HEK293 (cell line): ENCODE data around the gene RFTN1.

ENCODE experiments used
- ATF2 ChIP-seq: fragments of 450-650 bp; formaldehyde crosslinking; IDR thresholded peaks from 2 replicates; pipeline ENCODE4 v1.5.1; 2016; ENCODE audit warnings: missing biosample characterization, missing genetic modification characterization, low read depth
- EGR2 ChIP-seq: fragments of 450-650 bp; formaldehyde crosslinking; IDR thresholded peaks from 2 replicates; pipeline ENCODE4 v1.5.1; 2016; ENCODE audit warnings: low read depth, missing biosample characterization, missing genetic modification characterization
- GFI1B ChIP-seq: fragments of 450-650 bp; formaldehyde crosslinking; IDR thresholded peaks from 2 replicates; pipeline ENCODE4 v1.5.1; 2016; ENCODE audit warnings: missing biosample characterization, missing genetic modification characterization
- GLIS1 ChIP-seq: fragments of 450-650 bp; formaldehyde crosslinking; IDR thresholded peaks from 2 replicates; pipeline ENCODE4 v1.5.1; 2016; ENCODE audit warnings: missing biosample characterization, missing genetic modification characterization
- IKZF3 ChIP-seq: fragments of 450-650 bp; IDR thresholded peaks from 2 replicates; pipeline ENCODE4 v1.5.0; 2018; ENCODE audit warnings: missing biosample characterization, mild to moderate bottlenecking, missing genetic modification characterization, moderate library complexity
- KLF7 ChIP-seq: fragments of 450-650 bp; formaldehyde crosslinking; IDR thresholded peaks from 2 replicates; pipeline ENCODE4 v1.5.1; 2016; ENCODE audit warnings: missing biosample characterization, missing genetic modification characterization, borderline replicate concordance
- MZF1 ChIP-seq: fragments of 450-650 bp; formaldehyde crosslinking; IDR thresholded peaks from 2 replicates; pipeline ENCODE4 v1.5.1; 2017; ENCODE audit warnings: missing biosample characterization, missing genetic modification characterization, borderline replicate concordance
- OVOL3 ChIP-seq: fragments of 450-650 bp; formaldehyde crosslinking; IDR thresholded peaks from 2 replicates; pipeline ENCODE4 v1.5.1; 2016; ENCODE audit warnings: missing biosample characterization, missing genetic modification characterization
- RBAK ChIP-seq: fragments of 450-650 bp; formaldehyde crosslinking; IDR thresholded peaks from 2 replicates; pipeline ENCODE4 v1.5.1; 2016; ENCODE audit warnings: missing biosample characterization, missing genetic modification characterization
- SP3 ChIP-seq: fragments of 450-650 bp; formaldehyde crosslinking; IDR thresholded peaks from 2 replicates; pipeline ENCODE4 v1.5.1; 2016; ENCODE audit warnings: missing biosample characterization, missing genetic modification characterization
- YY1 ChIP-seq: fragments of 450-650 bp; formaldehyde crosslinking; IDR thresholded peaks from 2 replicates; pipeline ENCODE4 v1.5.1; 2018; ENCODE audit warnings: missing biosample characterization, missing genetic modification characterization
- ZBTB44 ChIP-seq: fragments of 450-650 bp; IDR thresholded peaks from 2 replicates; pipeline ENCODE4 v1.5.1; 2018; ENCODE audit warnings: missing biosample characterization, mild to moderate bottlenecking, missing genetic modification characterization
- ZFP69B ChIP-seq: fragments of 450-650 bp; formaldehyde crosslinking; IDR thresholded peaks from 2 replicates; pipeline ENCODE4 v1.5.1; 2016; ENCODE audit warnings: missing biosample characterization, missing genetic modification characterization
- ZNF146 ChIP-seq: fragments of 450-650 bp; formaldehyde crosslinking; IDR thresholded peaks from 2 replicates; pipeline ENCODE4 v1.5.1; 2016; ENCODE audit warnings: missing biosample characterization, missing genetic modification characterization
- ZNF24 ChIP-seq: fragments of 450-650 bp; formaldehyde crosslinking; IDR thresholded peaks from 2 replicates; pipeline ENCODE4 v1.5.1; 2016; ENCODE audit warnings: missing biosample characterization, missing genetic modification characterization
- ZNF311 ChIP-seq: fragments of 450-650 bp; formaldehyde crosslinking; IDR thresholded peaks from 2 replicates; pipeline ENCODE4 v1.5.1; 2017; ENCODE audit warnings: missing biosample characterization, missing genetic modification characterization, borderline replicate concordance
- ZNF335 ChIP-seq: fragments of 450-650 bp; formaldehyde crosslinking; conservative IDR thresholded peaks from 2 replicates; pipeline ENCODE4 v1.5.1; 2016; ENCODE audit warnings: missing biosample characterization, missing genetic modification characterization
- ZNF366 ChIP-seq: fragments of 450-650 bp; formaldehyde crosslinking; conservative IDR thresholded peaks from 2 replicates; pipeline ENCODE4 v1.5.1; 2016; ENCODE audit warnings: missing biosample characterization, missing genetic modification characterization
- ZNF426 ChIP-seq: fragments of 450-650 bp; formaldehyde crosslinking; IDR thresholded peaks from 2 replicates; pipeline ENCODE4 v1.5.1; 2017; ENCODE audit warnings: missing biosample characterization, missing genetic modification characterization, mild to moderate bottlenecking, inconsistent platforms, moderate library complexity
- ZNF544 ChIP-seq: fragments of 450-650 bp; formaldehyde crosslinking; IDR thresholded peaks from 2 replicates; pipeline ENCODE4 v1.5.0; 2017; ENCODE audit warnings: missing biosample characterization, missing genetic modification characterization
- ZNF596 ChIP-seq: fragments of 450-650 bp; IDR thresholded peaks from 2 replicates; pipeline ENCODE4 v1.5.0; 2018; ENCODE audit warnings: missing biosample characterization, mild to moderate bottlenecking, missing genetic modification characterization, moderate library complexity
- ZNF624 ChIP-seq: fragments of 450-650 bp; formaldehyde crosslinking; IDR thresholded peaks from 2 replicates; pipeline ENCODE4 v1.5.1; 2017; ENCODE audit warnings: missing biosample characterization, missing genetic modification characterization
- ZNF660 ChIP-seq: fragments of 450-650 bp; IDR thresholded peaks from 2 replicates; pipeline ENCODE4 v1.5.1; 2018; ENCODE audit warnings: missing biosample characterization, mild to moderate bottlenecking, missing genetic modification characterization
- ZNF776 ChIP-seq: fragments of 450-650 bp; formaldehyde crosslinking; IDR thresholded peaks from 2 replicates; pipeline ENCODE4 v1.5.0; 2017; ENCODE audit warnings: missing biosample characterization, missing genetic modification characterization, borderline replicate concordance
- ZNF830 ChIP-seq: fragments of 450-650 bp; IDR thresholded peaks from 2 replicates; pipeline ENCODE4 v1.5.0; 2018; ENCODE audit warnings: missing biosample characterization, missing genetic modification characterization, low read depth, mild to moderate bottlenecking, moderate library complexity
- TF ChIP-seq, protein P1 (sequence below): fragments of 450-650 bp; formaldehyde crosslinking; IDR thresholded peaks from 2 replicates; pipeline ENCODE4 v1.5.1; 2016; ENCODE audit warnings: missing biosample characterization, missing genetic modification characterization, borderline replicate concordance
- TF ChIP-seq, protein P2 (sequence below): fragments of 450-650 bp; formaldehyde crosslinking; IDR thresholded peaks from 2 replicates; pipeline ENCODE4 v1.5.1; 2017; ENCODE audit warnings: missing biosample characterization, missing genetic modification characterization

The RFTN1 gene

GRCh38 chr3:16482770-16483531 lies 30.5 kb downstream of the RFTN1 start (continued):
- TF ChIP-seq GFI1B (tag by site-specific recombination): peak; percentile 96
- no peak for TF ChIP-seq ZNF311 (tag by site-specific recombination)
- TF ChIP-seq ZNF426 (tag by site-specific recombination): no peak
- TF ChIP-seq ZBTB44 (tag by site-specific recombination): peak; percentile 98
- no peak for TF ChIP-seq ZNF660 (tag by site-specific recombination)
- 0 out of 2 replicates have a peak, but pooled peaks have one; percentile 31 for TF ChIP-seq ZNF596 (tag by site-specific recombination)
- TF ChIP-seq ZNF544 (tag by site-specific recombination): no peak
- TF ChIP-seq OVOL3 (tag by site-specific recombination): peak; percentile 95
- no peak for TF ChIP-seq ZNF776
- TF ChIP-seq GLIS1: peak; percentile 96
- TF ChIP-seq RBAK (tag by site-specific recombination): no peak
- peak; percentile 97 for TF ChIP-seq ZNF366 (tag by site-specific recombination)
- TF ChIP-seq ZFP69B (tag by site-specific recombination): peak; percentile 75; the same call in 1 of the 2 replicates
- 0 out of 2 replicates have a peak, but pooled peaks have one; percentile 43 for TF ChIP-seq ZNF624 (tag by site-specific recombination)
- TF ChIP-seq ZNF830 (tag by site-specific recombination): no peak
- peak; percentile 67; the same call in 1 of the 2 replicates for TF ChIP-seq KLF7 (tag by site-specific recombination)
- TF ChIP-seq ATF2 (tag by site-specific recombination): peak; percentile 80
- TF ChIP-seq, protein P1, sequence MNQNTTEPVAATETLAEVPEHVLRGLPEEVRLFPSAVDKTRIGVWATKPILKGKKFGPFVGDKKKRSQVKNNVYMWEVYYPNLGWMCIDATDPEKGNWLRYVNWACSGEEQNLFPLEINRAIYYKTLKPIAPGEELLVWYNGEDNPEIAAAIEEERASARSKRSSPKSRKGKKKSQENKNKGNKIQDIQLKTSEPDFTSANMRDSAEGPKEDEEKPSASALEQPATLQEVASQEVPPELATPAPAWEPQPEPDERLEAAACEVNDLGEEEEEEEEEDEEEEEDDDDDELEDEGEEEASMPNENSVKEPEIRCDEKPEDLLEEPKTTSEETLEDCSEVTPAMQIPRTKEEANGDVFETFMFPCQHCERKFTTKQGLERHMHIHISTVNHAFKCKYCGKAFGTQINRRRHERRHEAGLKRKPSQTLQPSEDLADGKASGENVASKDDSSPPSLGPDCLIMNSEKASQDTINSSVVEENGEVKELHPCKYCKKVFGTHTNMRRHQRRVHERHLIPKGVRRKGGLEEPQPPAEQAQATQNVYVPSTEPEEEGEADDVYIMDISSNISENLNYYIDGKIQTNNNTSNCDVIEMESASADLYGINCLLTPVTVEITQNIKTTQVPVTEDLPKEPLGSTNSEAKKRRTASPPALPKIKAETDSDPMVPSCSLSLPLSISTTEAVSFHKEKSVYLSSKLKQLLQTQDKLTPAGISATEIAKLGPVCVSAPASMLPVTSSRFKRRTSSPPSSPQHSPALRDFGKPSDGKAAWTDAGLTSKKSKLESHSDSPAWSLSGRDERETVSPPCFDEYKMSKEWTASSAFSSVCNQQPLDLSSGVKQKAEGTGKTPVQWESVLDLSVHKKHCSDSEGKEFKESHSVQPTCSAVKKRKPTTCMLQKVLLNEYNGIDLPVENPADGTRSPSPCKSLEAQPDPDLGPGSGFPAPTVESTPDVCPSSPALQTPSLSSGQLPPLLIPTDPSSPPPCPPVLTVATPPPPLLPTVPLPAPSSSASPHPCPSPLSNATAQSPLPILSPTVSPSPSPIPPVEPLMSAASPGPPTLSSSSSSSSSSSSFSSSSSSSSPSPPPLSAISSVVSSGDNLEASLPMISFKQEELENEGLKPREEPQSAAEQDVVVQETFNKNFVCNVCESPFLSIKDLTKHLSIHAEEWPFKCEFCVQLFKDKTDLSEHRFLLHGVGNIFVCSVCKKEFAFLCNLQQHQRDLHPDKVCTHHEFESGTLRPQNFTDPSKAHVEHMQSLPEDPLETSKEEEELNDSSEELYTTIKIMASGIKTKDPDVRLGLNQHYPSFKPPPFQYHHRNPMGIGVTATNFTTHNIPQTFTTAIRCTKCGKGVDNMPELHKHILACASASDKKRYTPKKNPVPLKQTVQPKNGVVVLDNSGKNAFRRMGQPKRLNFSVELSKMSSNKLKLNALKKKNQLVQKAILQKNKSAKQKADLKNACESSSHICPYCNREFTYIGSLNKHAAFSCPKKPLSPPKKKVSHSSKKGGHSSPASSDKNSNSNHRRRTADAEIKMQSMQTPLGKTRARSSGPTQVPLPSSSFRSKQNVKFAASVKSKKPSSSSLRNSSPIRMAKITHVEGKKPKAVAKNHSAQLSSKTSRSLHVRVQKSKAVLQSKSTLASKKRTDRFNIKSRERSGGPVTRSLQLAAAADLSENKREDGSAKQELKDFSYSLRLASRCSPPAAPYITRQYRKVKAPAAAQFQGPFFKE (tag by site-specific recombination): no peak
- TF ChIP-seq IKZF3 (tag by site-specific recombination): peak; percentile 98
- TF ChIP-seq ZNF146 (tag by site-specific recombination): peak; percentile 86
- no peak; the same call in 1 of the 2 replicates for TF ChIP-seq ZNF335 (tag by site-specific recombination)
- peak; percentile 68; the same call in 1 of the 2 replicates for TF ChIP-seq MZF1 (tag by site-specific recombination)
- 0 out of 2 replicates have a peak, but pooled peaks have one; percentile 24 for TF ChIP-seq SP3 (tag by site-specific recombination)
- TF ChIP-seq, protein P2, sequence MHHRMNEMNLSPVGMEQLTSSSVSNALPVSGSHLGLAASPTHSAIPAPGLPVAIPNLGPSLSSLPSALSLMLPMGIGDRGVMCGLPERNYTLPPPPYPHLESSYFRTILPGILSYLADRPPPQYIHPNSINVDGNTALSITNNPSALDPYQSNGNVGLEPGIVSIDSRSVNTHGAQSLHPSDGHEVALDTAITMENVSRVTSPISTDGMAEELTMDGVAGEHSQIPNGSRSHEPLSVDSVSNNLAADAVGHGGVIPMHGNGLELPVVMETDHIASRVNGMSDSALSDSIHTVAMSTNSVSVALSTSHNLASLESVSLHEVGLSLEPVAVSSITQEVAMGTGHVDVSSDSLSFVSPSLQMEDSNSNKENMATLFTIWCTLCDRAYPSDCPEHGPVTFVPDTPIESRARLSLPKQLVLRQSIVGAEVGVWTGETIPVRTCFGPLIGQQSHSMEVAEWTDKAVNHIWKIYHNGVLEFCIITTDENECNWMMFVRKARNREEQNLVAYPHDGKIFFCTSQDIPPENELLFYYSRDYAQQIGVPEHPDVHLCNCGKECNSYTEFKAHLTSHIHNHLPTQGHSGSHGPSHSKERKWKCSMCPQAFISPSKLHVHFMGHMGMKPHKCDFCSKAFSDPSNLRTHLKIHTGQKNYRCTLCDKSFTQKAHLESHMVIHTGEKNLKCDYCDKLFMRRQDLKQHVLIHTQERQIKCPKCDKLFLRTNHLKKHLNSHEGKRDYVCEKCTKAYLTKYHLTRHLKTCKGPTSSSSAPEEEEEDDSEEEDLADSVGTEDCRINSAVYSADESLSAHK (tag by site-specific recombination): peak; percentile 93
- TF ChIP-seq ZNF24 (tag by site-specific recombination): peak; percentile 99
- TF ChIP-seq EGR2 (tag by site-specific recombination): no peak
- peak; percentile 59; the same call in 1 of the 2 replicates for TF ChIP-seq YY1
